Loucy (cell line): Measurements from ENCODE around the gene PIK3CD.

Experiments used
- H2AFZ ChIP-seq: fragments of 200-600 bp; sonication (generic); 2 replicates; pipeline ENCODE4 v1.6.0; 2016; ENCODE audit warnings: antibody characterized with exemption, mild to moderate bottlenecking, low read length, moderate library complexity
- H3F3A ChIP-seq: fragments of 200-600 bp; 2 replicates; pipeline ENCODE4 v1.6.0; 2016; ENCODE audit warnings: antibody characterized with exemption, low read depth, mild to moderate bottlenecking
- H3K27me3 ChIP-seq: fragments of 200-600 bp; sonication (generic); 2 replicates; pipeline ENCODE4 v1.6.1; 2014; ENCODE audit warnings: low read length, mild to moderate bottlenecking; ENCODE audit not compliant: insufficient read depth, poor library complexity, severe bottlenecking
- H3K36me3 ChIP-seq: fragments of 200-600 bp; sonication (generic); 2 replicates; pipeline ENCODE4 v1.6.1; 2016; ENCODE audit warnings: low read length; ENCODE audit not compliant: insufficient read depth
- H3K4me1 ChIP-seq: fragments of 200-600 bp; sonication (generic); 2 replicates; pipeline ENCODE4 v1.5.1; 2014; ENCODE audit warnings: low read length, mild to moderate bottlenecking; ENCODE audit not compliant: insufficient read depth, poor library complexity, severe bottlenecking
- H3K4me2 ChIP-seq: fragments of 200-600 bp; sonication (generic); 2 replicates; pipeline ENCODE4 v1.6.0; 2014; ENCODE audit warnings: antibody characterized with exemption, low read length, low read depth, mild to moderate bottlenecking; ENCODE audit not compliant: poor library complexity, severe bottlenecking
- H3K4me3 ChIP-seq: fragments of 200-600 bp; sonication (generic); 2 replicates; pipeline ENCODE4 v1.5.1; 2014; ENCODE audit warnings: low read length, mild to moderate bottlenecking, mixed read lengths; ENCODE audit not compliant: poor library complexity, severe bottlenecking
- H3K79me2 ChIP-seq: fragments of 200-600 bp; sonication (generic); 2 replicates; pipeline ENCODE4 v1.6.1; 2014; ENCODE audit warnings: low read length; ENCODE audit not compliant: insufficient read depth
- H3K9ac ChIP-seq: fragments of 200-600 bp; sonication (generic); 2 replicates; pipeline ENCODE4 v1.6.0; 2014; ENCODE audit warnings: mild to moderate bottlenecking, low read depth, low read length, moderate library complexity; ENCODE audit not compliant: poor library complexity, severe bottlenecking
- H3K9me2 ChIP-seq: fragments of 200-600 bp; sonication (generic); replicated peaks from 2 replicates; pipeline ENCODE4 v1.6.1; 2016; ENCODE audit warnings: low read depth, low read length, mixed read lengths
- H3K9me3 ChIP-seq: fragments of 200-600 bp; sonication (generic); 2 replicates; pipeline ENCODE4 v1.6.1; 2014; ENCODE audit warnings: mild to moderate bottlenecking, antibody characterized with exemption, low read length, low read depth; ENCODE audit not compliant: insufficient read depth
- H4K20me1 ChIP-seq: fragments of 200-600 bp; sonication (generic); 2 replicates; pipeline ENCODE4 v1.6.0; 2014; ENCODE audit warnings: antibody characterized with exemption, low read length, mild to moderate bottlenecking; ENCODE audit not compliant: insufficient read depth, poor library complexity, severe bottlenecking
- EZH2phosphoT487 ChIP-seq: fragments of 200-600 bp; IDR thresholded peaks from 2 replicates; pipeline ENCODE4 v1.6.1; 2018; ENCODE audit warnings: antibody characterized with exemption, mild to moderate bottlenecking, moderate library complexity, borderline replicate concordance
- TF ChIP-seq, protein P1 (sequence below): fragments of 200-600 bp; sonication (generic); conservative IDR thresholded peaks from 2 replicates; pipeline ENCODE4 v1.5.1; 2014; ENCODE audit warnings: mild to moderate bottlenecking, antibody characterized with exemption, low read length

PIK3CD gene

DNA sequence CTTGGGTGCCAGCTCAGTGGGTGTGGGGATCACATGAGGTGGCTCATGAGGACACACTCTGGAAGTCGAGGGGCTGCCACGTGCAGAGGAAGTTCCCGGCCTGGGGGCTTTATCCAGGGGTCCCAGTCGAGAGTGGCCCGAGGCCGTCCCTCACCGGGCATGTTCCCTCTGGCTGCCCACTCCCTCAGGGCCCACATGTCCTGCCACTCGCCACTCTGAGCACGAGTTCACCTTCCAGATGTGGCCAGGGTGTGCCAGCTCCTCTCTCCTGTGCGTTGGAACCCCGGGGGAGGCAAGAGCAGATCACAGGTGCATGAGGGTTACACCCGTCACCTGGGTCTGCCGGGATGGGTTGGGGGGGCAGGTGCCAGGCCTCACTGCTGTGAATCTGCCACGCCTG is 48.2 kb upstream of the PIK3CD start:
- Histone ChIP-seq H4K20me1 (no peaks in the 10 kb centered on the region), H3F3A (no peaks in the 10 kb centered on the region), H3K27me3 (no peaks in the 10 kb centered on the region), H2AFZ (no peak overlapping the region), H3K4me2 (no peak overlapping the region), H3K36me3 (peaks cover 67% of the 10 kb centered on the region; the same call in 1 of the 2 replicates), H3K9me3 (no peaks in the 10 kb centered on the region), H3K4me3 (no peak overlapping the region), H3K9me2 (no peaks in the 10 kb centered on the region), H3K9ac (no peak overlapping the region), H3K79me2 (no peaks in the 10 kb centered on the region), H3K4me1 (no peaks in the 10 kb centered on the region)
- TF ChIP-seq EZH2phosphoT487: no peak
- TF ChIP-seq, protein P1, sequence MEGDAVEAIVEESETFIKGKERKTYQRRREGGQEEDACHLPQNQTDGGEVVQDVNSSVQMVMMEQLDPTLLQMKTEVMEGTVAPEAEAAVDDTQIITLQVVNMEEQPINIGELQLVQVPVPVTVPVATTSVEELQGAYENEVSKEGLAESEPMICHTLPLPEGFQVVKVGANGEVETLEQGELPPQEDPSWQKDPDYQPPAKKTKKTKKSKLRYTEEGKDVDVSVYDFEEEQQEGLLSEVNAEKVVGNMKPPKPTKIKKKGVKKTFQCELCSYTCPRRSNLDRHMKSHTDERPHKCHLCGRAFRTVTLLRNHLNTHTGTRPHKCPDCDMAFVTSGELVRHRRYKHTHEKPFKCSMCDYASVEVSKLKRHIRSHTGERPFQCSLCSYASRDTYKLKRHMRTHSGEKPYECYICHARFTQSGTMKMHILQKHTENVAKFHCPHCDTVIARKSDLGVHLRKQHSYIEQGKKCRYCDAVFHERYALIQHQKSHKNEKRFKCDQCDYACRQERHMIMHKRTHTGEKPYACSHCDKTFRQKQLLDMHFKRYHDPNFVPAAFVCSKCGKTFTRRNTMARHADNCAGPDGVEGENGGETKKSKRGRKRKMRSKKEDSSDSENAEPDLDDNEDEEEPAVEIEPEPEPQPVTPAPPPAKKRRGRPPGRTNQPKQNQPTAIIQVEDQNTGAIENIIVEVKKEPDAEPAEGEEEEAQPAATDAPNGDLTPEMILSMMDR: no peak

DNA sequence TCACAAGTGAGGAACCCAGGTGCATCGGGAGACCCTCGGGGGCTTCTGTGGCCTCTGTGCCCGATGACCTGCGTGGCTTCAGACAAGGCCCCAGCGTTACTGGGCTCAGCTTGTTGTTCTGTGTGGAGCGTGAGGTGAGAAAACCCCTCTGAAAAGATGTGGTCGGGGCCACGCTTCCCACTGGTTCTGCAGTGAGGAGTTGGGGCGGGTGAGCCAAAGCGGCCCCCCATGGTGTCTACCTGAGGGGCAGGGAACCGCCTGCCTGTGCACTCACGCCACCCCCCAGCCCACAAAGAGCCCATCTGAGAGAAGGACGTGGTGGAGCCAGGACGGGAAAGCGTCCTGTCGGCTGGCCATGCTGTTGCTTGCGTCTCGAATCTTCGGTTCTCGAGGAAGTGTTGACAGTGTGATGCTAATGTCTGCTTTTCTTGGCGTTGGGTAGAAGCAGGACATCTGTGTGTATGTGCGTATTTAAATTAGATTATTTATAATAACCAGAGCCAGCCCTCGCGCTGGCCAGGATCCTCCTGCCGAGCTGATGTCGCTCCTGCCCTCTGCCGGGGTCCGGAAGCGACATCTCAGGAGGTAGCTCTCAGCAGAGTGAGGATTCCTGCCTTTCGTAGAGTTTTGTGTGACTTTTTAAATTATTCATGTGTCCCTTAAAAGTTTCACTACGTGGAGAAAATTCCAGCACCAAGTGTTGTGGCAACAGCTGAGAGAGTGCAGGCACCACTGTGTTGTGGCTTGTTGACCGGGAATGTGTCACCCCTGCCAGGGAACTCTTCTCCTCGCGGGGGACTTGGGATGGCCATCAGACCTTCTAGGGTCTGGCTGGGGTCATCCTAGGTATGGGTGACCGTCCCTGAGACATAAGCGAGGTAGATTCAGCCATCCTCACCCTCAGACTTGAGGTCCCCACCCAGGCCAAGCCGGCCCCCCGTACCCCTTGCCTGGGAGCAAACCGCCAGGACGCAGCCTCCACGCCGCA is 47.5 kb upstream of the PIK3CD start:
- no peaks in the 10 kb centered on the region for H3F3A ChIP-seq
- H2AFZ ChIP-seq: no peak overlapping the region
- H3K4me1 ChIP-seq: no peaks in the 10 kb centered on the region
- TF ChIP-seq, protein P1: no peak
- no peak for TF ChIP-seq EZH2phosphoT487
- H3K9ac ChIP-seq: no peak overlapping the region
- H3K9me2 ChIP-seq: no peaks in the 10 kb centered on the region
- no peak overlapping the region for H3K4me3 ChIP-seq
- peaks cover 72% of the 10 kb centered on the region; the same call in 1 of the 2 replicates for H3K36me3 ChIP-seq
- no peaks in the 10 kb centered on the region for H4K20me1 ChIP-seq
- no peaks in the 10 kb centered on the region for H3K79me2 ChIP-seq
- H3K9me3 ChIP-seq: no peaks in the 10 kb centered on the region
- H3K27me3 ChIP-seq: no peaks in the 10 kb centered on the region
- no peak overlapping the region for H3K4me2 ChIP-seq

DNA sequence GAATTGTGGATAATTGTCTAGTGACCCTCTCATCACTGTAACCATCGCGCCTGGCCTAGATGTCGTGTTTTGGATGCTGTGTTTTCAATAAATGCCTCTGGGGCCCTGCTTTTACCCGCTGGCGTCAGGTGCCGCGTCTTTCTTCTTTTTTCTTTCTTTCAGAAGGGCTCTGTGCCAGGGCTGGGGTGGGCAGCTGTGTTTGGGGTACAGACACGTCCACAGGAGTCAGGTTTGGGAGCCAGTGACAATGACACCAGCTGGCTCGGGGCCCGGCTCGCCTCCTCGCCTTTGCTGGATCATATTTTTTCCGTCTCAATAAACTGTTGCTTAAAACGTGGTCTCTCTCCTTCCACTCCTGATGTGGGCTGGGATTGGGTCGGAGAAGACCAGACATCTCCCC is 46.7 kb upstream of the PIK3CD start:
- peaks cover 71% of the 10 kb centered on the region; the same call in 1 of the 2 replicates for H3K36me3 ChIP-seq
- no peaks in the 10 kb centered on the region for H4K20me1 ChIP-seq
- H3K9me2 ChIP-seq: no peaks in the 10 kb centered on the region
- H2AFZ ChIP-seq: no peak overlapping the region
- H3K4me1 ChIP-seq: no peaks in the 10 kb centered on the region
- H3K9ac ChIP-seq: no peak overlapping the region
- no peaks in the 10 kb centered on the region for H3K9me3 ChIP-seq
- H3K79me2 ChIP-seq: no peaks in the 10 kb centered on the region
- H3K27me3 ChIP-seq: no peaks in the 10 kb centered on the region
- H3K4me3 ChIP-seq: no peak overlapping the region
- no peaks in the 10 kb centered on the region for H3F3A ChIP-seq
- H3K4me2 ChIP-seq: no peak overlapping the region
- TF ChIP-seq, protein P1: no peak
- no peak for TF ChIP-seq EZH2phosphoT487
